Stimulated activated CD4-positive, alpha-beta T cell treated with anti-CD3 and anti-CD28 coated beads, Interleukin-15, amount 100 ng/mL, for 1 hour (primary cell): ENCODE measurements around the gene CLP1.
"Not testable (repeated sequence)": the region's sequence is repeated elsewhere in the genome, so short reads cannot be mapped to it uniquely, and the experiment has no call there.

Experiments
- DNase-seq, 2 donors: peaks; one replicate each; pipeline ENCODE4 v3.0.0-alpha.2; 2020; ENCODE audit warnings: low read depth in 1 of 2, low spot score in 1 of 2

Gene CLP1

DNA sequence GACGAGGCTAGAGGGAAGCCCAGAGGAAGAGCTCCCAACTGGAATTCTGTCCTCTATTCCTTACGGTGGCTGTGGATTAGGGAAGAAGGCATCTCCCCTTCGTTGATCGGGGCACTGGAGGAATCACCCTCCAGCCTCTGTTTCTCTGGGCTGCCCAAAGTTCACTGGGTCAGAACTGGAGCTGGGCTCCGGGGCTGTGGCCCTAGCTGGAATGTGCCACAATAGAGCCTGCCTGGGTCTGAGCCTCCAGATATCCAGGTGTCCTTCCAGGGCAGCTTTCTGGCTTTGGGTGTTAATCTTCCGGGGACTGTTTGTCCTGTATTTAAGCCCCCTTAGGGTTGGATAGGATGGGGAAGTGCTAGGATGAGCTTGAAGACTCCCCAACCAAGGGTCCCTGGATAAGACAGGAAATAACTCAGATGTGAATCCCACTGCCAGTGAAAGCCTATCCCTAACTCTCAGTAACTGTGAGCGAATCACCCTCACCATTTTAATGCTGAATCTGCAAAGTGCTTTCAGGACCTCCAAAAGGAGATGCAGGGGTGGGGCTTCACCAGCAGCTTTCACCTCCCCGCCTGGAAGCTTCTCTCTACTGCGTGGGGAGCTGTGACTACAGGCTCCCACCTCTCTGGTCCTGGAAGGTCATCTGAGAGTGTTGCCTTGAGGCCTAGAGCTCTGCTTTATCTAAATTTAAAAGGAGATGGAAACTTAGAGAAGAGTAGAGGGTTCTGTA lies 17.3 kb upstream of the CLP1 start:
- no peak for DNase-seq

DNA sequence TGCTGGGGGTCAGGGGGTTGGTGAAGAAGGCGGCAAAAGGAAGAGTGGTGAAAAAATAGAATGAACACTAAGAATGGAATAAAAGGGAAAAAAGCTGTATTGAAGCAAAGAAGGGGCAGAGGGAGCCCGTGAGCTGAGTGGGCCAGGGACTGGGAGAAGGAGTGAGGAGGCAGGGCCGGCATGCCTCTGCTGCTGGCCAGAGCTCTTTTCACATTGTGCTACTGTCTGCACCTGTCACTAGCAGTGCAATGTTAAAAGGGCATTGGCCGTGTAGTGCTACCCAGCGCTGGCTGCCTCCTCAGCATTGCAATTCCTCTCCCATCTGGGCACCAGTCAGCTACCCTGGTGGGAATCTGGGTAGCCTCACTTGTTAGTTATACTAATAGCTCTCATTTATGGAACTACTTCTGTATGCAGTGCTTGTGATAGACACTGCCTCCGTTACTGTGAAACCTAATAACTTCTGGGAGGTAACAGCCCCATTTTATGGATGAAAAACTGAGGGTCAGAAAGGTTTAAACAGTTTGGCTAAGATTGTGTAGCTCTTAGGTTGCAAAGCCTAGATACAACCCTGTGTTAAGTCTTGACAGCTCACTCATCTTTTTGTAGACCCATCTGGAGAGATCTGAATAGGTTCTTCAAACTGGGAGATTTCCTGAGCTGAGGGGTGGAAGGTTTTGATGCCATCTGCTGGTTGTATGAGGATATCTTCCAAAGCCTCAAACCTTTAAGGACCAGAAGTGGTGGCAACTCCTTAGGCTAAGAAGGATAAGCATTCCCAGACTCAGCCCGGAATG lies 16.4 kb upstream of the CLP1 start:
- no peak for DNase-seq

DNA sequence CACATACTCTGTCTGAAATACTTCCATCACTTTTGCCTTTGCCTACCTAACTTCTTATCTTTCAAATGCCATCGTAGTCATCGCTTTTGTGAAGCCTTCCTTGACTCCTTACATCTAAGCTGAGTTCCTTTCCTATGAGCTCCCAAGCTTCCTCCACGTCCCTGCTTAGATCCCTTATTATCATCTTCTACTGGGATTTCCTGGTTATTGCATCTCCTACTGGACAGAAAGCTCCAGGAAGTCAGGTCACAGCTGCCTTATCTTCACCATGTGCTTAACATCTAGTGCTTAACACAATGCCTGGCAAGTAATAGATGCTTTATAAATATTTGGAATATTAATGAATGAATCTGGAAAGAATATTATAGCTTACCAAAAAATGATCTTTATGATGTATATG lies 13.8 kb upstream of the CLP1 start:
- no peak for DNase-seq

DNA sequence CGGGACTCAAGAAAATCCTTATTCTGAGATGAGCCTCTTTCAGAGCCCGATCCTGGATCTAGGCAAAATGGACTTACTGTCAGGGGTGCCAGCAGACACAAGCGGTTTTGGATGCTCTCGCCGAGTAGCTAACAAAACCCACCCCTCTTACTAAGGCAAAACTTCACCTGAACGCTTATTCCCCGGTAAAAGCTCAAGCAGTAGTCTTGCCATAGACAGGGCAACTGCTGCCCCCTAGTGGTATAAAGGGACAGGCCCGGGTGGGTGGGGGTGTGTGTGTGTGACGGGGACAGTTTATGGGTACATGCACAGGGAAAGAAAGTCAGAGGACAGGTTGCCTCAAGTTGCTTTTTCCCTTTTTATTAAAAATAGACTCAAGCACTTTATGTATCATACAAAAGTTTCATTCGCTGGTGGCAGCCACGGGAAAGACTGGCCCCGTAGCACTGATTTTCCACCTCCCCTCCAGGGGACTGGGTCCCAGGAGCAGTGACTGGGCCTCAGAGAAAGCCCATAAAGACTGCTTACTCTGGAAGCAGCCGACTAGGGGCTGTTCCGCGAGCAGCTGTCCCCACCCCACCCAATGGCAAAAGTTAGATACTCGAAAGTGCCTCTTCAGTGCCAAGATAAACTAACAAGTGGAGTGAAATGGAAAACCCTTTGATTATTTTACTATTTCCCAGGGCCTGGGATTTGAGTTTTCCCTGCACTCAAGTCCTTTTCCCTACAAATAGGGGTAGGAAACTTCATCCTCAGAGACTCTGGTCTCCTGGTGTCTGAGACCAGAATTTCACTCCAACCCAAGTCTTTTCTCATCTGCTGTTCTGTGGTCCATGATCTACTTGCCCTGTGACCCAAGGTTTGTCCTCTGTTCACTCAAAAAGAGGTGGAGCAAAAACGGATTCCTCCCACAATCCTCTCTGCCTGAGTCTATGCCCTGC lies 12.5 kb upstream of the CLP1 start:
- DNase-seq = peak; percentile 68 to 75

DNA sequence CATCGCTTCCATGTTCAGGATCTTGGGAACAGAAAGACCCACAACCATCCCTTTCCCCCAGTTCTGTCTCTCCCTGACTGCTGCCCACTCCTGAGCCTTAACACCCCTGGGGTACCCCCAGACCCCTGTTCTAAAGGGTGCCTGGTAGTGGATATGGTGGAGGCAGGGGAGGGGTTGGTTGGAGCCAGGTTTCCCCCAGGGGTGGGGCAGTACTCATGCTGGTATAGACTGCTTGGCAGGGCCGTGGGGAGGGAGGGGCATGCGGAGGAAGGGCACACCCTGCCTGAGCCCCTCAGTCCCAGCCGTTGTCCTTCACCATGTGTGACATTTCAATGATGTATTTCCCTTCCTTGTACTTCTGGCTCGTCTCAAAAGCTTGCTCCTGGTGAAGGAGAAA lies 11.9 kb upstream of the CLP1 start:
- no peak for DNase-seq

DNA sequence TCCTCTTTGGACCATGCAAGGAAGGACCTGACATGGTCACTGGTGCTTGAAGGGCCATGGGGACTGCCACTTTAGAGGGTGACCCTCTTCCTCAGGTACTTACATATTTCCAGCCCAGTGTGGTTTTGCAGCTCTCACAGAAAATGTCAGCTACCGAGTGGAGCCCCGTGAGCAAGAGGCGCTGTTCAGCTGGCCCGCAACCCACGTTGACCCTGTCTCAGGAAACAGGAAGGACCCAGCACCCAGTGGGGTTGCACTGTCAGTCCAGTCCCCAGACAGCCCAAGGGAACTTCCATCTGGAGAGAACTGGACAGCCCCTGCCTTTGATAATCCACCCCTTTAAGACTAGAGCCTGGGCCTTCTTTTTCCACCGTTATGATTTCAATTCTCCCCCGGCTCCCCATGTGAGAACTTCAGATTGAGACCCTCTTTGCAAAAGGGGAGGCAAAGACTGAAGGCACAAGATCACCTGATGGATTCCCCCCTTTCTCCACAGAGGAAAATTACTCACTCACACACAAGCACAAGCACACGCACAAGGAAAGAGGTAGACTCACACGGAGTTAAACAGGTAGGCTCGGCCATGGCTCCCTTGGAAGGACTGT lies 11.3 kb upstream of the CLP1 start:
- DNase-seq = no peak

DNA sequence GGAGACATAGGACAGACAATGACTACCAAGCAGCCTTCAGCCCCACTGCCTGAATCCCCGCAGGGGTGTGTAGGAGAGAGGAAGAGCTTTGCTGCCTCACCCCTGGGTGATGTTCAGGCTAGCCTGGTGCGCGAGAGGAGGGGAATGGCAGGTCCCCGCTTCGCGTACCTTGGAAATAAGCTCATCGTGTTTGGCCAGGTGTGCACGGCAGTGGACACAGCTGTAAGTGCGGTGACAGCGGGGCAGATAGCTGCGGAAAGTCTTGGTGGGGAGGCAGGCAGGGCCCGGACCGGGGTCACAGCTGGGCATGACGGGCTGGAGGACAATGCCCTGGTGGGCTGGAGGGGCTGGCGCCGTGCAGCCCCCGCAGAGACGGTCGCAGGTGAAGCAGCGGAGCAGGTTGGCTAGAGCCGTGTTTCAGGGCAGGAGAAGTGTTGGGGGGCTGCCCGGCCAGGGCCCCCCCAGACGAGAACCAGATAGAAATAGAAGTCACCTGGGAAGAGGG lies 10.7 kb upstream of the CLP1 start:
- DNase-seq = no peak

DNA sequence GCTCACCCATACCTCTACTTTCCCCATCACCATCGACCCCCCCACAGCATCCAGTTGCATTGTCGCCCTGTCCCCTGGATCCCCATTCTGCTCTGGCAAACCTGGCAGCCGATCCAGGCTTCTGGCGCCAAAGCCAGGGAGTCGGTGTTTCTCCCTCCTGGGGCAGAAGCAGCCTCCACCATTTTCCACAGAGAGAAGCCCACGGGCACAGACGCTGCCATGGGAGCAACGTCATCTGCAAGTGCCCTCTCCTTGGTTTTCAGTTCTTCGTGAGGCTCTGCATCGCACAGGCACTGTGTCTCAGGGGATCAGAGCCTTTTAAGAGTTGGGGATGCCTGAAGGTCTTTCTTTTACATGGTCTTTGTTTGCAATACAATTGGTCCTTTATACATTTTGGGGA lies 10.2 kb upstream of the CLP1 start:
- DNase-seq = no peak

DNA sequence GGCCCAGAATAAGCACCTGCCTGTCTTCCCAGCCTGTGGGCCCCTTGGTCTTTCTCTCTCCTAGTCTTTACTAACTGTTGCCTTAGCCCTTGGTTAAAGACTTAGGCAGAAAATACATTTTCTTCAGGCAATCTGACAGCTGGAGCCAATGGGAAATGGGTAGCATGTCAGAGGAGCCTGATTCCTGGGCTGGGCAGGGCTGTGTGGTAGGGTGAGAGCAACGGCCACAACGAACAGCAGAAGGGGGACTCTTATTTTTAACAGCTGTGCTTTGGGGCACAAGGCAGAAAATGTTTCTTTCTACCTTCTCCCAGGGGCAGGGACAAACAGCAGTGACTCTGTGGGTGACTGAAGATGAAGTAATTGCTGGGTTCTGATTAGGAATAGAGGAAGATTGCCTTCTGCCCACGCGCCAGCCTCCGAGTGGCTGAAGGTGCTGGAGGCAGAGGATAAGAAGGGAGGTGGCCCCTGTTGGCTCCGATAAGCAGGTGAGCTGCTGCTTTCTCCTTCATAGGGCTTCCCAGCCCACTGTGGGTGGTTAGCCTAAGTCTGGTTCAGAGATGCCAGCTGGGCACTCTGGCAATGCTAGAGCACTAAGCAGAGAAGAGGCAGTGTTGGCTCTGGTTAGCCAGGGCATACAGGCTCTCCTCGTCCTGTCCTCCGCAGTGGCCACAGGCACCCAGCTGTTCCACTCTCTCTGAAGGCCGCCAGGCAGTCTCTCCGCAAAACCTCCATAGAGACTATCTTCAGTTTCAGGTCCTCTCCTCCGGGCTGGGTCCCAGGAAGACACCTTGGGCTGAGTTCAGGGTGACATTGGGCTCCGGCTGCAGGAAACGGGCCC lies 9.4 kb upstream of the CLP1 start:
- no peak for DNase-seq

DNA sequence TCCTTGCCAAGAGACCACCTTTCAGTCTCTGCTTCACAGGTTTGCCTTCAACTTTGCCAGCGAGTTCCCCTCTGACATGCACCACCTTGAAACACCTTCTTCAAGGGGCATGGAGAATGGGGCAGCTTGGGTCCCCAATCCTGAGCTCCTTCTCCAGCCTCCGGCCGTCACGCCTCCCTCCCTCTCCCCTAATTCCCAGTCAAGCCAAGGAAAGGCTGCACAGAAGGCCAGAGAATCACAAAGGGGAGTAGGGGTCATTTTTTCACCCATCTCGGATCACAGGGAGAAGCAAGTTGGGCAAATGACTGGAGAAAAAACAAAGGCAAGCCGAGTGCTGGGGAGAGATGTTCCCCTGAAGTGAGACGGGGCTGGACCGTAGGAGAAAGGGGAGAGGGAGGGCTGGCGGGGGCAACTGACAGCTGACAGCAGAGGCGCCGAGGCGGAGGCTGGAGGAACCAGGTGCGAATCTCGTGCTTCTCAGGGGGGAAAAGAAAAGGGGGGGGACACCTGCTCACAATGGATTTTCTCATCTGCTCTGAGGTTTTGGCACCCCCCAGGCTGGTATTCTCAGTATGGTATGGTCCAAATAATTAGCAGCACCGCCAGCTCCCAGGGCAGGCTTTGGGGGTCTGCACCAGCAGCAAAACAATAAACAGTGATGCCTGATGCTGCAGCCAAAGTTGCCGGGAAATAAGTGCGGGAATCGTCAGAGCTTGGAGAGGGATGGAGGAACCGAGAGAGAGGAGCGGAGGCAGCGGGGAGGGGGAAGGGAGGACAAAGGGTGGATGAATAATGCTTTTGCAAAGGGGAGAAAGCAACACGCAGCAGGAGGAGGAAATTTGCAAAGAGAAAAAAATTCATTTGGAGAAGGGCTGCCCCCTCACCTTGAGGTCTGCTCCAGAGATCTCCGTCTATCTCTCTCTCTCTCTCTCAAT lies 8.5 kb upstream of the CLP1 start:
- DNase-seq = no peak

DNA sequence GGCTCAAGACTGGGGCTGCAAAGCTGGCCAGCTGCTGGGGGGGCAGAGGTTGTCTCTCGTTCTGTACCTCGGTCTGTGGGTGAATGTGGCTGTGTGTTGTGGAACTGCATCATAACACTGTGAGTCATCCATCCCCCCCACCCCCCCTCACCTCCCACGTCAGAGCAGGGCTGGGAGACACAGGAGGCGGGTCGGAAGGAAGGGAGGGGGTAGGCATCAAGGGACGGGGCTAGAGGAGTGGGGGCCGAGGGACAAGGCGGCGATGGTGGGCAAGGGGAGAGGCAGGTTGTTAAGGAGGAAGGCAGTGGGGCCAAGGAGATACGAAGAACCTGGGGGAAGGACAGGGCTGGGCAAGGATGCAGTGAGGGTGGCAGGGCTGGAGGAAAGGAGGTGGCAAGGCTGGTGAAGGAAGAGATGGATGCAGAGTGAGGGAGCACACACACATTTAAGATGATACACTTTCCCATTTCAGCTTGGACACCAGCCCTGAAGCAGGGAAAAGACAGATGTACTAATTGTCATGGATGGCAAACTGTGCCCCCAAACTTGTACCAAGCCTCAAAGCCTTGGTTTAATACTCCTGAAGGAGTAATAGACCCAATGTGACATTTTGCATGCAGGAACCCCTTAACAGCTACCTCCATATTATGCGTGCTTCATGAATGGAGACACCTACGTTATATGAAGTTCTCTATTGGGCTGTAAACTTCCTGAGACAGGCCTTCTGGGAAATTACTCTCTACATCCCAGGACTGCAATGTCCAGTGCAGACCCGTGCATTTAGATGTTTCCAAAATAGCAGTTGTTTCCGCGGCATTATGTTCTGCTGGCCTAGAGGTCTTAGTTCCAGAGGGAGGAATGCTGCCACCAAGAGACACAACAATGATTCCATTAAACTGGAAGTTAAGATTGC lies 7.5 kb upstream of the CLP1 start, which contains the start of gene YPEL4:
YPEL4 (minus strand) TSS at position 87 of the 913 bp plus-strand sequence. CDS start 2,805 bp downstream, outside the sequence.
- peak in 1 of 2 donors; percentile 41 for DNase-seq

DNA sequence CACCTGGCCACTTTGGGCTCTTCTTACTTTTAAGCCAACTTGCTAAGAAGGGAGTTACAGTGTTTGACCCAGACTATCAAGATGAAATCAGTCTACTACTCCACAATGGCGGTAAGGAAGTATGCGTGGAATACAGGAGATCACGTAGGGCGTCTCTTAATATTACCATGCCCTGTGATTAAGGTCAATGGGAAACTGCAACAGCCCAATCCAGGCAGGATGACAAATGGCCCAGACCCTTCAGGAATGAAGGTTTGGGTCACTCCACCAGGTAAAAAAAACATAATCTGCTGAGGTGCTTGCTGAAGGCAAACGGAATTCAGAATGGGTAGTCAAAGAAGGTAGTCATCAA lies 6.8 kb upstream of the CLP1 start:
- DNase-seq = no peak

DNA sequence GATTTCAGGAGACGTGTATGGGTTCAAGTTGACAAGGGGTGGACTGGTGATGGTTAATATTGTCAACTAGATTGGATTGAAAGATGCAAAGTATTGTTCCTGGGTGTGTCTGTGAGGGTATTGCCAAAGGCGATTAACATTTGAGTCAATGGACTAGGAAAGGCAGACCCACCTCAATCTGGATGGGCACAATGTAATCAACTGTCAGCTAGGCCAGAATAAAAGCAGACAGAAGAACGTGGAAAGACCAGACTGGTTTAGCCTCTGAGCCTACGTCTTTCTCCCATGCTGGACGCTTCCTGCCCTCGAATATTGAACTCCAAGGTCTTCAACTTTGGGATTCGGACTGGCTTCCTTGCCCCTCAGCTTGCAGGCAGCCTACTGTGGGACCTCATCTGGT lies 6.2 kb upstream of the CLP1 start:
- no peak for DNase-seq

DNA sequence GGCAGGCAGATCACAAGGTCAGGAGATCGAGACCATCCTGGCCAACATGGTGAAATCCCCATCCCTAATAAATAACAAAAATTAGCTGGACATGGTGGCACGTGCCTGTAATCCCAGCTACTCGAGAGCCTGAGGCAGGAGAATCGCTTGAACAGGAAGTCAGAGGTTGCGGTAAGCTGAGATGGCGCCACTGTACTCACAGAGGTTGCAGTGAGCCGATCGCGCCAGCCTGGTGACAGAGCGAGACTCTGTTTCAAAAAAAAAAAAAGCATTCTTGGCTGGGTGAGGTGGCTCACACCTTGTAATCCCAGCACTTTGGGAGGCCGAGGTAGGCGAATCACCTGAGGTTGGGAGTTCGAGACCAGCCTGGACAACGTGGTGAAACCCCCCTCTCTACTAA lies 5.3 kb upstream of the CLP1 start:
- DNase-seq = not testable (repeated sequence)

DNA sequence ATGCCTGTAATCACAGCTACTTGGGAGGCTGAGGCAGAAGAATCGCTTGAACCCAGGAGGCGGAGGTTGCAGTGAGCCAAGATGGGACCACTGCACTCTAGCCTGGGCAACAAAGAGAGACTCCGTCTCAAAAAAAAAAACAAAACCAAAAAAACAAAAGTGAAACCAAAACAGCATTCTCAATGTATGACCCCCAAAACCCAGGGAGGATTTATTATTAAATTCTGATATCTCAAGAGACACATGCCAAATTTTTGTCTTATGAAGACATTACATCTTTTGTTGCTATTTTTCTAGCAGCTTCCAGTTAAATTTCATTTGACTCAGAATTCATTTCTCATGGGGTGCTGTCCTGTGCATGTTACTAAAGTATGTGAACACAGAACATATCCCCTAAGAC lies 4.9 kb upstream of the CLP1 start:
- DNase-seq = no peak

DNA sequence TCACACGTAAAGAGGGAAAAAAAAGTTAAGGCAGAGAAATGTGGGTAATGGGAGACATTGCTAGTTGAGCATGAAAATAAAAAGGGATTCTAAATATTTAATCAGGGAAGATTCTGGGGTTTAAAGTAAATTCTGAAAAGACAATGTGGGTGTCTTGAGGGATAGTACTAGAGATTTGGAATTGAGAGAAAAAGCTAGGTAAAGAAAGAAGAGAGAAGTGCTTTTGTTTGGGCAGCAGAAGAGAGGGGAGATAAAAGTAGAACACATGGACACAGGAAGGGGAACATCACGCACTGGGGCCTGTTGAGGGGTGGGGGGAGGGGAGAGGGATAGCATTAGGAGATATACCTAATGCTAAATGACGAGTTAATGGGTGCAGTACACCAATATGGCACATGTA lies 4.4 kb upstream of the CLP1 start:
- DNase-seq = no peak

DNA sequence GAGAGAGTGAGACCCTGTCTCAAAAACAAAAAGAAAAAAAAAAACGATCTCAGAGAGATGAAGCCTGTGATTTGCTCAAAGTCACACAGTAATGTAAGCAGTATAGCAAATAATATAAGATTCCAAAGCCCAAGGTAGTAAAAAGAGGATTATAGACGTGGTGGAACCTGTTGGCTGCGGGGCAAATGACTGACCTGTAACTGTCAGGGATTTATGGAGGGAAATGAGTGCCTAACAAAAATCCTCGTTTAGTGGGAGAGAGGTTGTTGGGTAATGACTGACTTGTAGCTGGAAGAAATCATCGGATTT lies 723 bp upstream of the CLP1 start:
- DNase-seq = no peak

DNA sequence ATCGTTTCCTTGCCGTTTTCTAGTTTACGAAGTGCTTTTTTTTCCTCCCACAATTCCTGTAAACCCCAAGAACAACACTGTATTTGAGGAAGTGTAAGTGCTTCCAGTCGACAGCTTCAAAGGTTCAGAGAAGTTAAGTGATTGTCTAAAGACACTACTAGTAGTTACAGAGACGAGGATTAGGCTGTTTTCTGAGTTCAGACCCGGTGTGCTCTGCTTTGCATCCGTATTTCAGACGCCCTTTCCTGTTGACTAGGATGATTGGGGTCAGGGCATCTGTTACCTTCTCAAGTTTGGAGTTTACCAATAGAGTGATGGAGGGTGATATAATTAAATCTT lies 430 bp downstream of the CLP1 start:
- DNase-seq = no peak
